ENCODE results near the gene MINDY3. TPM values are rescaled to one million over a fixed set of nuclear protein-coding genes. Genes with fewer than 3 reads are reported as not detected.
"Not testable (repeated sequence)": the region's sequence is repeated elsewhere in the genome, so short reads cannot be mapped to it uniquely, and the experiment has no call there.

Gene MINDY3
- total RNA-seq, 2 donors from 2014 or later = 29.6 to 32.2 TPM

- peaks cover 3% of the 10 kb centered on the region for H3K27me3 ChIP-seq (replicated peaks; ENCODE audit: insufficient read depth)
- H3K36me3 ChIP-seq = no peaks in the 10 kb centered on the region
- no peak overlapping the region for H3K27ac ChIP-seq
- H3K9me3 ChIP-seq = no peaks in the 10 kb centered on the region
- DNase-seq (ENCODE audit: low spot score) = no peak
- TF ChIP-seq CTCF (IDR thresholded peaks at IDR 0.05) = no peak
- H3K4me1 ChIP-seq (ENCODE audit: control insufficient read depth in 1 of 2, low read depth in 2 of 2) = no peaks in the 10 kb centered on the region
- no peak overlapping the region for H3K4me3 ChIP-seq
- ATAC-seq (ENCODE audit: insufficient number of reproducible peaks, low FRiP score, low read depth) = no peak
These were observed 24.1 kb upstream of the MINDY3 start for GRCh38 chr10:15884447-15884846.

GRCh38 chr10:15881542-15881941 is 21.2 kb upstream of the MINDY3 start:
- Histone ChIP-seq H3K36me3 (no peaks in the 10 kb centered on the region), H3K27me3 (replicated peaks; ENCODE audit: insufficient read depth) (peaks cover 1% of the 10 kb centered on the region), H3K4me1 (ENCODE audit: control insufficient read depth in 1 of 2, low read depth in 2 of 2) (no peaks in the 10 kb centered on the region), H3K27ac (no peak overlapping the region), H3K4me3 (no peak overlapping the region), H3K9me3 (no peaks in the 10 kb centered on the region)
- TF ChIP-seq CTCF (IDR thresholded peaks at IDR 0.05) = no peak
- DNase-seq (ENCODE audit: low spot score) = no peak
- no peak for ATAC-seq (ENCODE audit: insufficient number of reproducible peaks, low FRiP score, low read depth)

- Histone ChIP-seq H3K27me3 (replicated peaks; ENCODE audit: insufficient read depth) (no peaks in the 10 kb centered on the region), H3K4me1 (ENCODE audit: control insufficient read depth in 1 of 2, low read depth in 2 of 2) (no peaks in the 10 kb centered on the region), H3K36me3 (no peaks in the 10 kb centered on the region), H3K27ac (no peak overlapping the region), H3K9me3 (no peaks in the 10 kb centered on the region), H3K4me3 (no peak overlapping the region)
- ATAC-seq (ENCODE audit: insufficient number of reproducible peaks, low FRiP score, low read depth) (no peak), DNase-seq (ENCODE audit: low spot score) (no peak)
- no peak for TF ChIP-seq CTCF (IDR thresholded peaks at IDR 0.05)
These were observed 19.4 kb upstream of the MINDY3 start for GRCh38 chr10:15879663-15880062.

DNA sequence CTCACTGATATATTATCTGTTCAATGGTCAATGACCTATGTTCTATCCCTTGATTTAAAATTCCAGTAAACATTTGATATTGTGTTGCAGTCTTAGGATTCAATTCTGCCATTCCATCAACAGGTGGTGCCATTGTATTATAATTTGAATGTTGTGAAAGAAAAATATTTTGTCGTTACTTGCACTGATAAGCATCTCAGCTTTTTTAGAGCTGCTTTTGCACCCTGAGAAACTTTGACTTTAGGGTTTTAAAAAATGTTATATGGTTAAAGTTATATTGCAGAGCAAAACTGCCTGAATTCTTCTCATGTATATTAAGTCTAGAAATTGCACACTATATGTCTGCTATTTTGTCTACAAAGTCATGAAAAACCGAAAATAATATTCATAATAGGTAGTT is 18.8 kb upstream of the MINDY3 start:
- no peak for ATAC-seq (ENCODE audit: insufficient number of reproducible peaks, low FRiP score, low read depth)
- Histone ChIP-seq H3K36me3 (no peaks in the 10 kb centered on the region), H3K4me1 (ENCODE audit: control insufficient read depth in 1 of 2, low read depth in 2 of 2) (no peaks in the 10 kb centered on the region)

GRCh38 chr10:15877836-15878576 is 17.7 kb upstream of the MINDY3 start:
- Histone ChIP-seq H3K4me1 (ENCODE audit: control insufficient read depth in 1 of 2, low read depth in 2 of 2) (no peaks in the 10 kb centered on the region), H3K27ac (no peak overlapping the region), H3K27me3 (replicated peaks; ENCODE audit: insufficient read depth) (no peaks in the 10 kb centered on the region), H3K9me3 (no peaks in the 10 kb centered on the region), H3K36me3 (no peaks in the 10 kb centered on the region), H3K4me3 (no peak overlapping the region)
- TF ChIP-seq CTCF (IDR thresholded peaks at IDR 0.05) = no peak
- DNase-seq (ENCODE audit: low spot score) (no peak), ATAC-seq (ENCODE audit: insufficient number of reproducible peaks, low FRiP score, low read depth) (no peak)

More for the DNA sequence above, 18.8 kb upstream of the MINDY3 start:
- TF ChIP-seq CTCF (IDR thresholded peaks at IDR 0.05) = peak; percentile 50
- Histone ChIP-seq H3K4me3 (no peak overlapping the region), H3K9me3 (no peaks in the 10 kb centered on the region), H3K27me3 (replicated peaks; ENCODE audit: insufficient read depth) (no peaks in the 10 kb centered on the region), H3K27ac (no peak overlapping the region)
- DNase-seq (ENCODE audit: low spot score) = no peak

GRCh38 chr10:15876274-15876673 is 16.0 kb upstream of the MINDY3 start:
- not testable (repeated sequence) for H3K36me3 ChIP-seq; H3K27ac ChIP-seq; H3K9me3 ChIP-seq; H3K4me1 ChIP-seq (ENCODE audit: control insufficient read depth in 1 of 2, low read depth in 2 of 2); H3K27me3 ChIP-seq (replicated peaks; ENCODE audit: insufficient read depth); DNase-seq (ENCODE audit: low spot score); H3K4me3 ChIP-seq; ATAC-seq (ENCODE audit: insufficient number of reproducible peaks, low FRiP score, low read depth)

GRCh38 chr10:15872645-15873044 is 12.3 kb upstream of the MINDY3 start:
- H3K9me3 ChIP-seq; H3K36me3 ChIP-seq; H3K4me1 ChIP-seq (ENCODE audit: control insufficient read depth in 1 of 2, low read depth in 2 of 2); H3K27ac ChIP-seq; H3K4me3 ChIP-seq; DNase-seq (ENCODE audit: low spot score); H3K27me3 ChIP-seq (replicated peaks; ENCODE audit: insufficient read depth); ATAC-seq (ENCODE audit: insufficient number of reproducible peaks, low FRiP score, low read depth): not testable (repeated sequence)

Measured in thoracic aorta (tissue), 2 donors.